Progenitor cell of endocrine pancreas (in vitro differentiated cells): ENCODE data around the gene CCDC152. TPM values are rescaled to one million over a fixed set of nuclear protein-coding genes. Genes with fewer than 3 reads are reported as not detected.

Experiments used
- DNase-seq: peaks from one replicate; pipeline ENCODE4 v3.0.0; 2021; ENCODE audit warnings: low spot score; ENCODE audit not compliant: unreplicated experiment
- H3K27ac Mint-ChIP-seq: 2 replicates; pipeline ENCODE4 v1.8.0; 2021; ENCODE audit warnings: mild to moderate bottlenecking, moderate library complexity, mixed read lengths
- H3K27me3 Mint-ChIP-seq: 2 replicates; pipeline ENCODE4 v1.8.0; 2021; ENCODE audit warnings: mixed read lengths
- H3K36me3 Mint-ChIP-seq: 2 replicates; pipeline ENCODE4 v1.8.0; 2022; ENCODE audit warnings: mixed read lengths; ENCODE audit not compliant: insufficient read depth
- H3K4me1 Mint-ChIP-seq: 2 replicates; pipeline ENCODE4 v1.8.0; 2021; ENCODE audit warnings: low read depth, mixed read lengths
- H3K4me3 Mint-ChIP-seq: 2 replicates; pipeline ENCODE4 v1.8.0; 2021; ENCODE audit warnings: low read depth, mild to moderate bottlenecking, moderate library complexity, mixed read lengths
- H3K9me3 Mint-ChIP-seq: 2 replicates; pipeline ENCODE4 v1.8.0; 2021; ENCODE audit warnings: low read depth, mixed read lengths
- total RNA-seq: library from RNA; stranded (reverse); gene quantifications from 2 replicates; pipeline ENCODE4 v1.2.1, GENCODE V29; 2021
- TF ChIP-seq, protein P1 (sequence below): fragments of 200-600 bp; sonication (generic); IDR thresholded peaks from one replicate; pipeline ENCODE4 v1.5.0; 2021; ENCODE audit warnings: antibody characterized with exemption, mild to moderate bottlenecking; ENCODE audit not compliant: unreplicated experiment

The CCDC152 gene
- total RNA-seq, 1 donor from 2014 or later, result 0.17 TPM

- peaks cover 2% of the 10 kb centered on the region for H3K4me1 Mint-ChIP-seq
- H3K36me3 Mint-ChIP-seq, result no peaks in the 10 kb centered on the region
- no peak overlapping the region for H3K27ac Mint-ChIP-seq
- no peak for DNase-seq
- H3K9me3 Mint-ChIP-seq, result peaks cover under 1% of the 10 kb centered on the region
- TF ChIP-seq, protein P1, sequence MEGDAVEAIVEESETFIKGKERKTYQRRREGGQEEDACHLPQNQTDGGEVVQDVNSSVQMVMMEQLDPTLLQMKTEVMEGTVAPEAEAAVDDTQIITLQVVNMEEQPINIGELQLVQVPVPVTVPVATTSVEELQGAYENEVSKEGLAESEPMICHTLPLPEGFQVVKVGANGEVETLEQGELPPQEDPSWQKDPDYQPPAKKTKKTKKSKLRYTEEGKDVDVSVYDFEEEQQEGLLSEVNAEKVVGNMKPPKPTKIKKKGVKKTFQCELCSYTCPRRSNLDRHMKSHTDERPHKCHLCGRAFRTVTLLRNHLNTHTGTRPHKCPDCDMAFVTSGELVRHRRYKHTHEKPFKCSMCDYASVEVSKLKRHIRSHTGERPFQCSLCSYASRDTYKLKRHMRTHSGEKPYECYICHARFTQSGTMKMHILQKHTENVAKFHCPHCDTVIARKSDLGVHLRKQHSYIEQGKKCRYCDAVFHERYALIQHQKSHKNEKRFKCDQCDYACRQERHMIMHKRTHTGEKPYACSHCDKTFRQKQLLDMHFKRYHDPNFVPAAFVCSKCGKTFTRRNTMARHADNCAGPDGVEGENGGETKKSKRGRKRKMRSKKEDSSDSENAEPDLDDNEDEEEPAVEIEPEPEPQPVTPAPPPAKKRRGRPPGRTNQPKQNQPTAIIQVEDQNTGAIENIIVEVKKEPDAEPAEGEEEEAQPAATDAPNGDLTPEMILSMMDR, result no peak
- no peak overlapping the region for H3K4me3 Mint-ChIP-seq
- peaks cover 23% of the 10 kb centered on the region for H3K27me3 Mint-ChIP-seq
Measured at GRCh38 chr5:42779083-42779482, 22.5 kb downstream of the CCDC152 start.

- H3K27ac Mint-ChIP-seq, result no peak overlapping the region
- H3K4me3 Mint-ChIP-seq, result no peak overlapping the region
- peaks cover 23% of the 10 kb centered on the region for H3K9me3 Mint-ChIP-seq
- peaks cover 3% of the 10 kb centered on the region for H3K36me3 Mint-ChIP-seq
- TF ChIP-seq, protein P1, result no peak
- no peak for DNase-seq
- peaks cover 9% of the 10 kb centered on the region for H3K27me3 Mint-ChIP-seq
- H3K4me1 Mint-ChIP-seq, result peaks cover 2% of the 10 kb centered on the region
Measured at GRCh38 chr5:42781584-42781983, 25.0 kb downstream of the CCDC152 start.

DNA sequence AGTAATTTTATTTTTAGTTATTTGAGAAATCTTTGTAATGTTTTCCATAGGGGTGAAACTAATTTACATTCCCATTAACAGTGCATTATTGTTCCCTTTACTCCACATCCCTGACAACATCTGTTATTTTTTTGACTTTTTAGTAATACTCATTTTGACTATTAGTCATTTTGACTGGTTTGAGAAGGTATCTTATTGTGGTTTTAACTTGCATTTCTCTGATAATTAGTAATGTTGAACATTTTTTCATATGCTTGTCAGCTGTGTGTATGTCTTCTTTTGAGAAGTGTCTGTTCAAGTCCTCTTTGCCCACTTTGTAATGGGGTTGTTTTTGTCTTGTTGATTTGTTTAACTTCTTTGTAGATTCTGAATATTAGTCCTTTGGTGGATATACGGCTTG, 27.5 kb downstream of the CCDC152 start:
- TF ChIP-seq, protein P1, result no peak
- Mint-ChIP-seq H3K27me3 (peaks cover 6% of the 10 kb centered on the region), H3K4me3 (no peak overlapping the region), H3K9me3 (peaks cover 34% of the 10 kb centered on the region), H3K27ac (no peak overlapping the region), H3K4me1 (no peaks in the 10 kb centered on the region), H3K36me3 (peaks cover 3% of the 10 kb centered on the region)
- DNase-seq, result no peak

DNA sequence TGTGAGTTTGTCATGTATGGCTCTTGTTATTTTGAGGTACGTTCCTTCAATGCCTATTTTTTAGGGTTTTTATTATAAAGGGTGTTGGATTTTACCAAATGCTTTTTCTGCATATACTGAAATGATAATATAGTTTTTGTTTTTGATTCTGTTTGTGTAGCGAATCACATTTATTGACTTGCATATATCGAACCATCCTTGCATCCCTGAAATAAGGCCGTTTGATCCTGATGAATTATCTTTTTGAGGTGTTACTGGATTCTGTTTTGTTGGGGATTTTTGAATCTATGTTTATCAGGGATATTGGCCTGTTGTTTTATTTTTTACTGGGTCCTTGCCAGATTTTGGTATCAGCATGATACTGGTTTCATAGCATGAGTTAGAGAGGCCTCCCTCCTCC, 29.1 kb downstream of the CCDC152 start:
- TF ChIP-seq, protein P1, result no peak
- Mint-ChIP-seq H3K4me1 (no peaks in the 10 kb centered on the region), H3K4me3 (no peak overlapping the region), H3K27ac (no peak overlapping the region), H3K9me3 (peaks cover 46% of the 10 kb centered on the region), H3K36me3 (peaks cover 3% of the 10 kb centered on the region), H3K27me3 (peaks cover 3% of the 10 kb centered on the region)
- DNase-seq, result no peak

DNA sequence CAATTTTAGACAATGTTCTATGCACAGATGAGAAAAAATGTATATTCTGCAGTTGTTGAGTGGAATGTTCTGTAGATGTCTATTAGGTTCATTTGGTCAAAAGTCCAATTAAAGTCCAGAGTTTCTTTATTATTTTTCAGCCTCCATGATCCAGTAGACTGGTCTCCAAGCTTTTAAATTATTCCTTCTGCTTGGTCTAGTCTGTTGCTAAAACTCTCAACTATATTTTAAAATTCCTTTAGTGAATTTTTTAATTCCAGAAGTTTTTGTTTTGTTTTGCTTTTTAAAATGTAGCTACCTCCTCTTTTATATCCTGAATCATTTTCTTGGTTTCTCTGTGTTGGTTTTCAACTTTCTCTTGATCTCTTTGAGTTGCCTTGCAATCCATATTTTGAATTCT, 30.5 kb downstream of the CCDC152 start:
- TF ChIP-seq, protein P1, result no peak
- Mint-ChIP-seq H3K27ac (no peak overlapping the region), H3K9me3 (peaks cover 46% of the 10 kb centered on the region), H3K4me3 (no peak overlapping the region), H3K36me3 (peaks cover 3% of the 10 kb centered on the region), H3K4me1 (no peaks in the 10 kb centered on the region), H3K27me3 (no peaks in the 10 kb centered on the region)
- DNase-seq, result no peak
